Esophagus squamous epithelium (tissue), 4 donors: ENCODE data around the gene HECTD4.

Experiments used
- CTCF ChIP-seq, 6 experiments: fragments of 450-650 bp in 4 of 6; fragments of 200-600 bp in 2 of 6; sonication (generic) in 2 of 6; IDR thresholded peaks; one replicate each; pipeline ENCODE4 v1.5.1; 2016 to 2019; ENCODE audit warnings: antibody characterized with exemption in 6 of 6, mild to moderate bottlenecking in 4 of 6, moderate library complexity in 4 of 6
- POLR2A ChIP-seq, 4 donors: fragments of 450-650 bp; IDR thresholded peaks; one replicate each; pipeline ENCODE4 v1.6.1; 2017; ENCODE audit warnings: antibody characterized with exemption in 4 of 4, mild to moderate bottlenecking in 4 of 4, moderate library complexity in 3 of 4

GRCh38 chr12:112349431-112349830, 32.8 kb downstream of the HECTD4 start:
- TF ChIP-seq CTCF (IDR thresholded peaks at IDR 0.05), result no peak
- no peak for TF ChIP-seq POLR2A (IDR thresholded peaks at IDR 0.05)
